IMR-90 (cell line): ENCODE data around the gene STK25. TPM values are rescaled to one million over a fixed set of nuclear protein-coding genes. Genes with fewer than 3 reads are reported as not detected.

Source experiments
- ATAC-seq: fragments of 200-7000 bp; cut with Tn5 transposase; 2 replicates; pipeline ENCODE4 v1.9.1; 2020; ENCODE audit warnings: low read depth, mild to moderate bottlenecking, moderate library complexity
- BruUV-seq: library from RNA; stranded (reverse); fragments of 400-500 nt; replicated peaks from 2 replicates; lab custom pipeline; 2021; lab: Mats Ljungman, UMichigan
- CTCF ChIA-PET: fragments of 300-600 bp; formaldehyde crosslinking; extraction: SDS; loops from one replicate; lab custom pipeline; 2021; ENCODE audit warnings: antibody characterized with exemption; lab: Yijun Ruan, JAX
- POLR2A ChIA-PET: fragments of 300-600 bp; sonication (Branson Sonifier 250); formaldehyde crosslinking; loops from one replicate; lab custom pipeline; 2022; ENCODE audit warnings: antibody characterized with exemption; ENCODE audit not compliant: unreplicated experiment; lab: Charles Lee
- DNase-seq: peaks from one replicate; pipeline ENCODE4 v3.0.0; 2013
- H2AFZ ChIP-seq: replicated peaks from 2 replicates; pipeline ENCODE3; 2013; ENCODE audit warnings: low read length, mild to moderate bottlenecking; ENCODE audit not compliant: poor library complexity
- H2AK5ac ChIP-seq: 2 replicates; pipeline ENCODE4 v1.6.1; 2013; ENCODE audit warnings: low read depth, low read length, inconsistent platforms
- H2AK9ac ChIP-seq: replicated peaks from 2 replicates; pipeline ENCODE3; 2013; ENCODE audit warnings: mild to moderate bottlenecking, low read depth, low read length, moderate library complexity; ENCODE audit not compliant: poor library complexity
- H2BK120ac ChIP-seq: 2 replicates; pipeline ENCODE4 v1.6.1; 2013; ENCODE audit warnings: low read depth, low read length, inconsistent platforms
- H2BK15ac ChIP-seq: 3 replicates; pipeline ENCODE4 v1.6.1; 2013; ENCODE audit warnings: low read depth, low read length, inconsistent platforms
- H2BK20ac ChIP-seq: 2 replicates; pipeline ENCODE4 v1.6.1; 2013; ENCODE audit warnings: low read depth, mild to moderate bottlenecking, inconsistent platforms, low read length, moderate library complexity
- H2BK5ac ChIP-seq: 2 replicates; pipeline ENCODE4 v1.6.1; 2013; ENCODE audit warnings: mild to moderate bottlenecking, low read depth, low read length, inconsistent platforms; ENCODE audit not compliant: poor library complexity, severe bottlenecking
- H3K14ac ChIP-seq: replicated peaks from 2 replicates; pipeline ENCODE4 v1.6.1; 2013; ENCODE audit warnings: low read depth, low read length, inconsistent platforms
- H3K18ac ChIP-seq: 2 replicates; pipeline ENCODE4 v1.6.1; 2013; ENCODE audit warnings: low read depth, low read length, control low read depth
- H3K23ac ChIP-seq: 2 replicates; pipeline ENCODE4 v1.6.1; 2013; ENCODE audit warnings: low read depth, low read length, inconsistent platforms
- H3K27ac ChIP-seq: 2 replicates; pipeline ENCODE4 v1.5.1; 2013; ENCODE audit warnings: mild to moderate bottlenecking, control low read depth, low read length; ENCODE audit not compliant: insufficient read depth
- H3K27me3 ChIP-seq: 2 replicates; pipeline ENCODE4 v1.6.1; 2013; ENCODE audit warnings: low read length; ENCODE audit not compliant: control insufficient read depth, insufficient read depth
- H3K36me3 ChIP-seq: 2 replicates; pipeline ENCODE4 v1.6.1; 2013; ENCODE audit warnings: low read length, mixed read lengths; ENCODE audit not compliant: control insufficient read depth, insufficient read depth
- H3K4ac ChIP-seq: 2 replicates; pipeline ENCODE4 v1.6.1; 2013; ENCODE audit warnings: low read depth, low read length, inconsistent platforms
- H3K4me1 ChIP-seq: 2 replicates; pipeline ENCODE4 v1.6.1; 2013; ENCODE audit warnings: low read length, mixed read lengths; ENCODE audit not compliant: control insufficient read depth, insufficient read depth
- H3K4me2 ChIP-seq: 2 replicates; pipeline ENCODE4 v1.6.1; 2013; ENCODE audit warnings: low read depth, mild to moderate bottlenecking, control low read depth, low read length, moderate library complexity
- H3K4me3 ChIP-seq: 2 replicates; pipeline ENCODE4 v1.5.1; 2013; ENCODE audit warnings: low read depth, mild to moderate bottlenecking, control low read depth, low read length, moderate library complexity; ENCODE audit not compliant: insufficient read depth
- H3K56ac ChIP-seq: 2 replicates; pipeline ENCODE4 v1.6.1; 2013; ENCODE audit warnings: low read length, inconsistent platforms; ENCODE audit not compliant: insufficient read depth; ENCODE audit errors: extremely low read depth
- H3K79me1 ChIP-seq, 2 experiments: 2 replicates each; pipeline ENCODE4 v1.6.1; 2013; ENCODE audit warnings: low read length in 2 of 2, inconsistent platforms in 1 of 2, low read depth in 1 of 2
- H3K9ac ChIP-seq: 2 replicates; pipeline ENCODE4 v1.6.1; 2013; ENCODE audit warnings: low read depth, low read length, control low read depth
- H3K9me1 ChIP-seq: 2 replicates; pipeline ENCODE4 v1.6.1; 2013; ENCODE audit warnings: low read length, inconsistent platforms; ENCODE audit not compliant: insufficient read depth
- H3K9me3 ChIP-seq: 2 replicates; pipeline ENCODE4 v1.6.1; 2013; ENCODE audit warnings: low read length; ENCODE audit not compliant: control insufficient read depth, insufficient read depth
- H4K20me1 ChIP-seq: 2 replicates; pipeline ENCODE4 v1.6.1; 2013; ENCODE audit warnings: low read length, inconsistent platforms; ENCODE audit not compliant: insufficient read depth
- H4K5ac ChIP-seq: 2 replicates; pipeline ENCODE4 v1.6.1; 2013; ENCODE audit warnings: mild to moderate bottlenecking, low read depth, low read length, control low read depth
- H4K8ac ChIP-seq, 2 experiments: 2 replicates each; pipeline ENCODE4 v1.6.1; 2013; ENCODE audit warnings: low read depth in 2 of 2, low read length in 2 of 2, control low read depth in 1 of 2, inconsistent platforms in 1 of 2
- H4K91ac ChIP-seq: 2 replicates; pipeline ENCODE4 v1.6.1; 2013; ENCODE audit warnings: low read depth, low read length, inconsistent platforms; ENCODE audit not compliant: insufficient read depth
- BHLHE40 ChIP-seq: fragments of 150-350 bp; IDR thresholded peaks from 2 replicates; pipeline ENCODE4 v1.6.1; 2016; ENCODE audit warnings: mild to moderate bottlenecking, low read depth, low read length
- CTCF ChIP-seq: conservative IDR thresholded peaks from 2 replicates; pipeline ENCODE4 v1.5.1; 2012; ENCODE audit warnings: mild to moderate bottlenecking, low read depth, low read length, improper control_type of control experiment
- NFE2L2 ChIP-seq: fragments of 150-350 bp; IDR thresholded peaks from 2 replicates; pipeline ENCODE4 v1.6.1; 2016; ENCODE audit warnings: low read depth, mild to moderate bottlenecking, low read length
- RFX5 ChIP-seq: IDR thresholded peaks from 2 replicates; pipeline ENCODE4 v1.8.0; 2012; ENCODE audit warnings: low read depth, mild to moderate bottlenecking, low read length, moderate library complexity
- SMC3 ChIP-seq: fragments of 150-350 bp; IDR thresholded peaks from 2 replicates; pipeline ENCODE4 v1.6.1; 2016; ENCODE audit warnings: low read depth, mild to moderate bottlenecking, antibody characterized with exemption, low read length, moderate library complexity
- WGBS, 2 experiments: methylation state at CpG; one replicate each; pipeline versions ENCODE4 v1.1.5 to v1.1.7; 2013; ENCODE audit warnings: missing lambda C conversion rate in 2 of 2; ENCODE audit not compliant: insufficient read length in 1 of 2; ENCODE audit errors: extremely low coverage in 2 of 2; 5-methylcytosine and 5-hydroxymethylcytosine counted together
- dilution Hi-C: fragments of 300-500 bp; cut with HindIII; formaldehyde crosslinking; loops from one replicate; pipeline ENCODE4 v1.14.3; 2018; ENCODE audit warnings: low sequenced_read_pairs; ENCODE audit not compliant: unreplicated experiment
- in situ Hi-C: fragments of 300-500 bp; cut with MboI; formaldehyde crosslinking; loops from 3 replicates; pipeline ENCODE4 v1.14.3; 2019; ENCODE audit warnings: low sequenced_read_pairs, inconsistent platforms, mixed read lengths
- intact Hi-C: fragments of 100-400 bp; cut with micrococcal nuclease; formaldehyde crosslinking; loops from 2 replicates; pipeline ENCODE4 v1.10.0; 2022
- polyA plus RNA-seq, 3 experiments: library from polyadenylated mRNA; depleted of rRNA; stranded (reverse); fragments of >200 nt; gene quantifications; 2 replicates each; pipeline ENCODE4 v1.2.3, GENCODE V29; 2012; ENCODE audit warnings: low replicate concordance in 1 of 3
- total RNA-seq: library from RNA; depleted of rRNA; stranded (reverse); fragments of >200 nt; gene quantifications from 2 replicates; pipeline ENCODE4 v1.2.3, GENCODE V29; 2012
- TF ChIP-seq, protein P1 (sequence below): fragments of 150-350 bp; IDR thresholded peaks from 2 replicates; pipeline ENCODE4 v1.6.1; 2017; ENCODE audit warnings: mild to moderate bottlenecking, antibody characterized with exemption, low read length, low read depth
- TF ChIP-seq, protein P2 (sequence below): fragments of 150-350 bp; IDR thresholded peaks from 2 replicates; pipeline ENCODE4 v1.6.1; 2016; ENCODE audit warnings: low read depth, mild to moderate bottlenecking, low read length, moderate library complexity, borderline replicate concordance

Gene STK25
- total and polyA plus RNA-seq, 2 of the 4 experiments (the other 2 are of a cell fraction) = 258 to 392 TPM

DNA sequence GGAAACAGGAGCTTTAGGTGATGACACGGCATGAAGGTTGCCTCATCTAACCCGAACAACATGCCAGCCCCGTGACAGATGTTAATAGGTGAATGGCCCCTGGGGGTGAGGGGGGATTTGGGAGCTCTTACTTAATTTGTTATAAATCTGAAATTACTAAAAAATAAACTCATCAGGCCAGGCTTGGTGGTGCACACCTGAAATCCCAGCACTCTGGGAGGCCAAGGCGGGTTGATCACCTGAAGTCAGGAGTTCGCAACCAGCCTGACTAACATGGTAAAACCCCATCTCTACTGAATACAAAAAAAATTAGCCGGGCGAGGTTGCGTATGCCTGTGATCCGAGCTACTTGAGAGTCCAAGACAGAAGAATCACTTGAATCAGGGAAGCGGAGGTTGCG is 6.1 kb downstream of the STK25 start:
- Histone ChIP-seq H2AFZ (no peak overlapping the region), H3K4ac (no peak overlapping the region), H3K4me1 (peaks cover 10% of the 10 kb centered on the region; the same call in 1 of the 2 replicates), H2AK9ac (no peak overlapping the region), H2BK5ac (no peak overlapping the region), H3K9me3 (no peaks in the 10 kb centered on the region), H3K14ac (no peak overlapping the region), H2BK120ac (no peak overlapping the region), H3K27ac (no peak overlapping the region), H3K9ac (no peak overlapping the region), H3K27me3 (no peaks in the 10 kb centered on the region), H3K36me3 (peaks cover 36% of the 10 kb centered on the region), H2BK20ac (no peak overlapping the region), H3K4me2 (no peak overlapping the region), H3K56ac (no peak overlapping the region), H3K9me1 (peaks cover 26% of the 10 kb centered on the region), H2AK5ac (no peak overlapping the region), H3K18ac (no peak overlapping the region), H4K20me1 (peaks cover 71% of the 10 kb centered on the region), H4K5ac (no peak overlapping the region), H4K91ac (no peak overlapping the region), H4K8ac (no peak overlapping the region), H3K4me3 (no peak overlapping the region), H3K23ac (no peak overlapping the region), H2BK15ac (no peak overlapping the region), H3K79me1 (peaks cover 19 to 84% of the 10 kb centered on the region in 2 experiments)
- intact Hi-C loops (no loop called here), in situ Hi-C loops (no loop called here), dilution Hi-C loops (no loop called here)
- DNase-seq (no peak), ATAC-seq (no peak)
- WGBS, 2 experiments = 100% methylated on average over 1 of the region's 11 CpGs; no CpG with 5 or more reads in 1 of the 2 experiments
- TF ChIP-seq BHLHE40 (no peak), SMC3 (no peak), CTCF (no peak), RFX5 (no peak), NFE2L2 (no peak)
- TF ChIP-seq, protein P1, sequence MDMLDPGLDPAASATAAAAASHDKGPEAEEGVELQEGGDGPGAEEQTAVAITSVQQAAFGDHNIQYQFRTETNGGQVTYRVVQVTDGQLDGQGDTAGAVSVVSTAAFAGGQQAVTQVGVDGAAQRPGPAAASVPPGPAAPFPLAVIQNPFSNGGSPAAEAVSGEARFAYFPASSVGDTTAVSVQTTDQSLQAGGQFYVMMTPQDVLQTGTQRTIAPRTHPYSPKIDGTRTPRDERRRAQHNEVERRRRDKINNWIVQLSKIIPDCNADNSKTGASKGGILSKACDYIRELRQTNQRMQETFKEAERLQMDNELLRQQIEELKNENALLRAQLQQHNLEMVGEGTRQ = no peak
- TF ChIP-seq, protein P2, sequence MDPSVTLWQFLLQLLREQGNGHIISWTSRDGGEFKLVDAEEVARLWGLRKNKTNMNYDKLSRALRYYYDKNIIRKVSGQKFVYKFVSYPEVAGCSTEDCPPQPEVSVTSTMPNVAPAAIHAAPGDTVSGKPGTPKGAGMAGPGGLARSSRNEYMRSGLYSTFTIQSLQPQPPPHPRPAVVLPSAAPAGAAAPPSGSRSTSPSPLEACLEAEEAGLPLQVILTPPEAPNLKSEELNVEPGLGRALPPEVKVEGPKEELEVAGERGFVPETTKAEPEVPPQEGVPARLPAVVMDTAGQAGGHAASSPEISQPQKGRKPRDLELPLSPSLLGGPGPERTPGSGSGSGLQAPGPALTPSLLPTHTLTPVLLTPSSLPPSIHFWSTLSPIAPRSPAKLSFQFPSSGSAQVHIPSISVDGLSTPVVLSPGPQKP = no peak
- no TSS peak for BruUV-seq
- POLR2A ChIA-PET = no interaction called here
- CTCF ChIA-PET = no interaction called here
